B cell (primary cell): ENCODE results near the gene RAD51B. TPM values are rescaled to one million over a fixed set of nuclear protein-coding genes. Genes with fewer than 3 reads are reported as not detected.

ENCODE experiments used
- ATAC-seq: fragments of 200-7000 bp; cut with Tn5 transposase; one replicate; pipeline ENCODE4 v1.10.0; 2021; ENCODE audit warnings: low read depth, mild to moderate bottlenecking, moderate number of reproducible peaks, moderate library complexity
- CTCF ChIA-PET: fragments of 350-600 bp; sonication (Branson Sonifier 250); formaldehyde crosslinking; loops from one replicate; lab custom pipeline; 2021; ENCODE audit warnings: antibody characterized with exemption, inconsistent platforms; lab: Charles Lee
- POLR2A ChIA-PET: fragments of 350-600 bp; sonication (Branson Sonifier 250); formaldehyde crosslinking; loops from one replicate; lab custom pipeline; 2021; ENCODE audit warnings: antibody characterized with exemption; lab: Charles Lee
- DNase-seq: peaks from one replicate; pipeline ENCODE4 v3.0.0; 2013
- H2AFZ ChIP-seq: 2 replicates; pipeline ENCODE4 v1.6.1; 2012; ENCODE audit warnings: mild to moderate bottlenecking, low read depth, low read length; ENCODE audit not compliant: insufficient read depth, poor library complexity, severe bottlenecking
- H3K27ac ChIP-seq, 2 donors: 1 replicate in 1 of 2; 2 replicates in 1 of 2; pipeline ENCODE4 v1.5.1; 2012 to 2013; ENCODE audit warnings: low read length in 2 of 2, mild to moderate bottlenecking in 2 of 2, moderate library complexity in 1 of 2
- H3K27me3 ChIP-seq, 4 experiments: fragments of 200-600 bp in 1 of 4; sonication (generic) in 1 of 4; replicated peaks in 1 of 4; 1 replicate in 2 of 4; 2 replicates in 2 of 4; pipeline versions ENCODE4 v1.6.1 to v1.7.0; 2013 to 2016; ENCODE audit warnings: low read length in 3 of 4, mild to moderate bottlenecking in 2 of 4, mixed read lengths in 1 of 4, moderate library complexity in 1 of 4; ENCODE audit not compliant: insufficient read depth in 4 of 4, control insufficient read depth in 3 of 4; ENCODE audit errors: control extremely low read depth in 1 of 4
- H3K36me3 ChIP-seq, 2 experiments: replicated peaks in 1 of 2; 1 replicate in 1 of 2; 2 replicates in 1 of 2; pipeline versions ENCODE4 v1.6.1 to v1.7.1; 2013; ENCODE audit warnings: low read length in 1 of 2; ENCODE audit not compliant: insufficient read depth in 2 of 2, control insufficient read depth in 1 of 2; ENCODE audit errors: control extremely low read depth in 1 of 2, extremely low read depth in 1 of 2
- H3K4me1 ChIP-seq, 2 donors: fragments of 200-600 bp in 1 of 2; sonication (generic) in 1 of 2; 1 replicate in 1 of 2; 2 replicates in 1 of 2; pipeline versions ENCODE4 v1.5.1 to v1.6.1; 2013 to 2017; ENCODE audit warnings: low read length in 2 of 2; ENCODE audit not compliant: control insufficient read depth in 2 of 2, insufficient read depth in 2 of 2
- H3K4me2 ChIP-seq: replicated peaks from 2 replicates; pipeline ENCODE3; 2012; ENCODE audit warnings: mild to moderate bottlenecking, low read depth, low read length; ENCODE audit not compliant: poor library complexity, severe bottlenecking
- H3K4me3 ChIP-seq, 5 experiments: fragments of 200-600 bp in 1 of 5; sonication (generic) in 1 of 5; 1 replicate in 3 of 5; 2 replicates in 2 of 5; pipeline versions ENCODE4 v1.5.1 to v1.7.0; 2011 to 2016; ENCODE audit warnings: low read length in 4 of 5, mild to moderate bottlenecking in 4 of 5, low read depth in 2 of 5, control low read depth in 1 of 5, moderate library complexity in 1 of 5; ENCODE audit not compliant: insufficient read depth in 1 of 5; ENCODE audit errors: control extremely low read depth in 1 of 5, extremely low read depth in 1 of 5
- H3K79me2 ChIP-seq: fragments of 200-600 bp; sonication (generic); one replicate; pipeline ENCODE4 v1.6.0; 2016; ENCODE audit warnings: low read length; ENCODE audit not compliant: control insufficient read depth, insufficient read depth
- H3K9ac ChIP-seq: fragments of 200-600 bp; sonication (generic); 2 replicates; pipeline ENCODE4 v1.6.1; 2017; ENCODE audit warnings: mild to moderate bottlenecking, low read length, moderate library complexity
- H3K9me3 ChIP-seq, 3 donors: one replicate each; pipeline versions ENCODE4 v1.6.1 to v1.7.1; 2013; ENCODE audit warnings: low read length in 2 of 3; ENCODE audit not compliant: control insufficient read depth in 2 of 3, insufficient read depth in 1 of 3; ENCODE audit errors: control extremely low read depth in 1 of 3
- H4K20me1 ChIP-seq: 2 replicates; pipeline ENCODE4 v1.6.0; 2012; ENCODE audit warnings: mild to moderate bottlenecking, low read length; ENCODE audit not compliant: insufficient read depth, control insufficient read depth, poor library complexity, severe bottlenecking
- H3K27ac Mint-ChIP-seq: one replicate; pipeline ENCODE4 v1.8.0; 2021; ENCODE audit warnings: mixed read lengths
- H3K27me3 Mint-ChIP-seq: one replicate; pipeline ENCODE4 v1.8.0; 2021; ENCODE audit warnings: mixed read lengths
- H3K4me1 Mint-ChIP-seq: one replicate; pipeline ENCODE4 v1.8.0; 2021; ENCODE audit warnings: mixed read lengths
- H3K4me3 Mint-ChIP-seq: one replicate; pipeline ENCODE4 v1.8.0; 2021; ENCODE audit warnings: mixed read lengths
- H3K9me3 Mint-ChIP-seq: one replicate; pipeline ENCODE4 v1.8.0; 2022; ENCODE audit warnings: mixed read lengths; ENCODE audit not compliant: insufficient read depth
- EZH2 ChIP-seq: IDR thresholded peaks from 2 replicates; pipeline ENCODE4 v1.6.1; 2012; ENCODE audit warnings: borderline replicate concordance, low read depth, mild to moderate bottlenecking, moderate library complexity, low read length; ENCODE audit not compliant: insufficient read depth, poor library complexity, severe bottlenecking
- WGBS: methylation state at CpG from one replicate; pipeline ENCODE4 v1.1.5; 2013; ENCODE audit warnings: missing lambda C conversion rate; ENCODE audit not compliant: insufficient coverage; 5-methylcytosine and 5-hydroxymethylcytosine counted together
- intact Hi-C: fragments of 100-400 bp; cut with micrococcal nuclease; formaldehyde crosslinking; loops from one replicate; pipeline ENCODE4 v1.10.0; 2022
- polyA plus RNA-seq: library from polyadenylated mRNA; depleted of rRNA; stranded (reverse); fragments of >200 nt; gene quantifications from 2 replicates; pipeline ENCODE4 v1.2.3, GENCODE V29; 2012
- total RNA-seq, 2 donors: library from RNA; stranded (reverse); fragments of 120-200 nt in 1 of 2; gene quantifications; 1 replicate in 1 of 2; 2 replicates in 1 of 2; pipeline versions ENCODE4 v1.2.3 to v1.2.4, GENCODE V29; 2013 to 2022
- TF ChIP-seq, protein P1 (sequence below): fragments of 200-600 bp; IDR thresholded peaks from one replicate; pipeline ENCODE4 v1.8.0; 2022; ENCODE audit warnings: antibody characterized with exemption, mild to moderate bottlenecking

The RAD51B gene
- total and polyA plus RNA-seq, 2 donors (not counting 1 experiment from before 2014, with no cell fraction given), result 6.5 to 60.6 TPM

DNA sequence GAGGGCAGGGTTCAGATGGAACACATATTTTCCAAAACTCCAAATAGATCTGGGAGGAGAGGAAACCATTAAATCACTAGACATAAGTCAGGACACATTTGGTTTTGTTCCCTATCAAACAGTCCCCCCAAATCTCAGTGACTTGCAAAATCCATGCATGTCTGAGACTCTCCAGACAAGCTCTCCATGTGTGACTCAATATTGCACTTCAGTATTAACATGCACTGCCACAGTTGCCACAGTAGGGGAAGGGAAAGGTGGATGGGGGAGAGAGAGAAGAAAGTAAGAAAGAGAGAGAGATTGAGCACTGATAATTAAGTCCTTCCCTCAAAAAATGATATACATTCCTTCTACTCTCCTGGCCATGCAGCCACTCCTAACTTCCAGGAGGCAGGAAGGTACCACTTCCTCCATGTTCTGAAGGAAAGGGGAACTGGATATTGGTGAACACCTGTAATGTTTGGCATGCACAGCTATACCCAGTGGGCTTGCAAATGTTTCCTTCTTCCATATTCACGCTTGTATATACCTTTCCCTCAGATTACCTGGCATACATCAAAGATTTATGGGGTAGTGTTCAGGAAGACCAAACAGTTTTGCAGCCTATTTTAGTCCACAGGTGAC, 663.3 kb downstream of the RAD51B start:
- Histone ChIP-seq H3K27me3 (no peaks in the 10 kb centered on the region), H2AFZ (no peak overlapping the region), H3K4me1 (peaks cover 21 to 22% of the 10 kb centered on the region in 2 donors), H3K36me3 (no peaks in the 10 kb centered on the region), H4K20me1 (no peaks in the 10 kb centered on the region), H3K9me3 (no peaks in the 10 kb centered on the region), H3K4me2 (no peak overlapping the region), H3K9ac (no peak overlapping the region), H3K4me3 (no peak overlapping the region), H3K27ac (no peak overlapping the region), H3K79me2 (no peaks in the 10 kb centered on the region)
- no peaks in the 10 kb centered on the region for H3K9me3 Mint-ChIP-seq
- CTCF ChIA-PET, result interaction anchor here (1.0 to 1.5 kb wide), 3 partner anchors 8 to 31 kb away, joined by 3 to 4 read pairs (median 3); no protein-coding TSS in a partner anchor
- no CpG with 5 or more reads among the region's 1 CpG for WGBS
- TF ChIP-seq, protein P1, sequence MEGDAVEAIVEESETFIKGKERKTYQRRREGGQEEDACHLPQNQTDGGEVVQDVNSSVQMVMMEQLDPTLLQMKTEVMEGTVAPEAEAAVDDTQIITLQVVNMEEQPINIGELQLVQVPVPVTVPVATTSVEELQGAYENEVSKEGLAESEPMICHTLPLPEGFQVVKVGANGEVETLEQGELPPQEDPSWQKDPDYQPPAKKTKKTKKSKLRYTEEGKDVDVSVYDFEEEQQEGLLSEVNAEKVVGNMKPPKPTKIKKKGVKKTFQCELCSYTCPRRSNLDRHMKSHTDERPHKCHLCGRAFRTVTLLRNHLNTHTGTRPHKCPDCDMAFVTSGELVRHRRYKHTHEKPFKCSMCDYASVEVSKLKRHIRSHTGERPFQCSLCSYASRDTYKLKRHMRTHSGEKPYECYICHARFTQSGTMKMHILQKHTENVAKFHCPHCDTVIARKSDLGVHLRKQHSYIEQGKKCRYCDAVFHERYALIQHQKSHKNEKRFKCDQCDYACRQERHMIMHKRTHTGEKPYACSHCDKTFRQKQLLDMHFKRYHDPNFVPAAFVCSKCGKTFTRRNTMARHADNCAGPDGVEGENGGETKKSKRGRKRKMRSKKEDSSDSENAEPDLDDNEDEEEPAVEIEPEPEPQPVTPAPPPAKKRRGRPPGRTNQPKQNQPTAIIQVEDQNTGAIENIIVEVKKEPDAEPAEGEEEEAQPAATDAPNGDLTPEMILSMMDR, result no peak
- TF ChIP-seq EZH2, result no peak
- H3K27ac Mint-ChIP-seq, result no peak overlapping the region
- H3K4me1 Mint-ChIP-seq, result peaks cover 46% of the 10 kb centered on the region
- no peak overlapping the region for H3K4me3 Mint-ChIP-seq
- POLR2A ChIA-PET, result no interaction called here
- DNase-seq (no peak), ATAC-seq (no peak)
- no peaks in the 10 kb centered on the region for H3K27me3 Mint-ChIP-seq
- intact Hi-C loops, result no loop called here

DNA sequence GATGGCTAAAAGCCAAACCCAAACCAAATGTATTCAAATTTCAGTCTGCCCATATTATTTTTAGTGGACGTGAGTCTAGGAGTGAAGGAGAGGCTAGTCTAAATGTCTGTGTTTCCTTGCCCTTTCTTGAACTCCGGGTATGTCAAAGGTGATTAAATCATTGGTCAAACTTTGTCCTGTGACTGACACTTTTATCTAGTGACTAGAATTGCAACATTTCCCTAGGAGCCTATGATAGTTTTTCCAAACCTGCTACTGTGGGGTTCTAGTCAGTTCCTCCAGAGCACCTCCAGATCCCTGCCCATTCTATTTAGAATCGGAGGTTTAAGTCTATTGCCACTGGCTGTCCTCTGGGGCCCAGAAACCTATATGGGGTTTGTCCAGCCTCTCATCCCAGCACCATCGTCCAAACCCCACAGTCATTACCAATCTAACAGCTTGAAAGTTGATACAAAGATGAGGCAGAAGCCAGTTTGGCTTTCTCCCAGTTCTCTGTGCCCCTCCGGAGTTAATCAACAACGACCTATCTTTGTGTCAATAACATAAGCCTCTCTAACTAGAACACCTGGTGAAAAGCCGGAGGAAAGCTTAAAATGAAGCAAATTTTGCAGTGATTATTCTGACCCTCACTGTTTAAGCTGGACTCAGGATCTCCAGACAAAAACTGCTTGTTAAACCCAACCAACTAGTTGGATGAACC, 666.6 kb downstream of the RAD51B start:
- WGBS, result 94% methylated on average over 4 of the region's 7 CpGs
- intact Hi-C loops, result no loop called here
- TF ChIP-seq EZH2, result no peak
- TF ChIP-seq, protein P1, result no peak
- Mint-ChIP-seq H3K27ac (no peak overlapping the region), H3K9me3 (no peaks in the 10 kb centered on the region), H3K4me1 (peaks cover 25% of the 10 kb centered on the region), H3K27me3 (no peaks in the 10 kb centered on the region), H3K4me3 (no peak overlapping the region)
- Histone ChIP-seq H3K27ac (no peak overlapping the region), H3K4me2 (no peak overlapping the region), H3K4me1 (peaks cover 8 to 13% of the 10 kb centered on the region in 2 donors), H3K4me3 (no peak overlapping the region), H2AFZ (no peak overlapping the region), H4K20me1 (no peaks in the 10 kb centered on the region), H3K9ac (no peak overlapping the region), H3K79me2 (no peaks in the 10 kb centered on the region), H3K9me3 (no peaks in the 10 kb centered on the region), H3K36me3 (no peaks in the 10 kb centered on the region), H3K27me3 (no peaks in the 10 kb centered on the region)
- DNase-seq, result no peak
- ATAC-seq, result no peak
- POLR2A ChIA-PET, result interaction anchor here (0.5 to 1.2 kb wide), 2 partner anchors 10 to 20 kb away, joined by 3 to 6 read pairs; no protein-coding TSS in a partner anchor
- CTCF ChIA-PET, result interaction anchor here (0.6 kb wide), 1 partner anchor 416 kb away, joined by 3 read pairs; no protein-coding TSS in a partner anchor
